HL-60 (cell line): ENCODE measurements around the gene SH2D3A.

Experiments
- DNase-seq, 2 experiments: peaks; one replicate each; pipeline ENCODE4 v3.0.0-alpha.2; 2010 to 2020; ENCODE audit warnings: low read depth in 1 of 2, low spot score in 1 of 2
- H3K27ac ChIP-seq: fragments of 250-450 bp; sonication (Bioruptor Pico); replicated peaks from 2 replicates; pipeline ENCODE4 v1.5.1; 2020; ENCODE audit warnings: mild to moderate bottlenecking, moderate library complexity
- H3K27me3 ChIP-seq: fragments of 250-450 bp; sonication (Bioruptor Pico); 2 replicates; pipeline ENCODE4 v1.5.1; 2021; ENCODE audit warnings: mild to moderate bottlenecking, moderate library complexity; ENCODE audit not compliant: insufficient read depth, poor library complexity, severe bottlenecking
- H3K4me3 ChIP-seq: replicated peaks from 2 replicates; pipeline ENCODE4 v1.5.1; 2011; ENCODE audit warnings: mild to moderate bottlenecking, control low read depth, low read length; ENCODE audit not compliant: insufficient read depth
- GABPA ChIP-seq: IDR thresholded peaks from 2 replicates; pipeline ENCODE4 v1.6.1; 2012; ENCODE audit warnings: low read depth
- POLR2AphosphoS5 ChIP-seq: IDR thresholded peaks from 2 replicates; pipeline ENCODE4 v1.6.1; 2012; ENCODE audit warnings: low read depth
- SPI1 ChIP-seq: IDR thresholded peaks from 2 replicates; pipeline ENCODE4 v1.6.1; 2012; ENCODE audit warnings: low read depth, mild to moderate bottlenecking, borderline replicate concordance
- TF ChIP-seq, protein P1 (sequence below): IDR thresholded peaks from 2 replicates; pipeline ENCODE4 v1.6.1; 2012; ENCODE audit warnings: low read depth; ENCODE audit not compliant: insufficient replicate concordance
- TF ChIP-seq, protein P2 (sequence below): IDR thresholded peaks from one replicate; pipeline ENCODE4 v1.5.1; 2011; ENCODE audit warnings: low read length, control low read depth, inconsistent platforms; ENCODE audit not compliant: insufficient read depth

The SH2D3A gene

DNA sequence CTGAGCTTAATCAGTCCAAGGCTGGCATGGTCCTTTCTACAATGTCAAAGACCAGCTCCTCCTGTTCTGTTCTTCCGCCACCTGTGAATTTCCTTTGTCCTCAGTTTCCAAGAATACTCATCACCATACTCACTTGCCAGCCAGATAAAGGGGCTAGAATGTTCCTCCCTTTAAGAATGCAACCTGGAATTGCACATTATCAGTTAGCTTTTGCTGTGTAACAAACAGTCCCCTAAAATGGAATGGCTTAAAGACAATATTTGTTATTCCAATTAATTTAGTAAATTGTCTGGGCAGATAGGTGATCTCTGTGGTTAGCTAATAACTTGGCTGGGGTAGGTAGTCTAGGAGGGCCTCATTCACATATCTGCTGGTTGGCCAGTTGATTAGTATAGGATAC is 41.3 kb upstream of the SH2D3A start:
- DNase-seq = no peak
- no peak for TF ChIP-seq POLR2AphosphoS5
- no peak for TF ChIP-seq GABPA
- TF ChIP-seq SPI1 = no peak
- H3K4me3 ChIP-seq = no peak overlapping the region
- H3K27ac ChIP-seq = no peak overlapping the region
- H3K27me3 ChIP-seq = no peaks in the 10 kb centered on the region

DNA sequence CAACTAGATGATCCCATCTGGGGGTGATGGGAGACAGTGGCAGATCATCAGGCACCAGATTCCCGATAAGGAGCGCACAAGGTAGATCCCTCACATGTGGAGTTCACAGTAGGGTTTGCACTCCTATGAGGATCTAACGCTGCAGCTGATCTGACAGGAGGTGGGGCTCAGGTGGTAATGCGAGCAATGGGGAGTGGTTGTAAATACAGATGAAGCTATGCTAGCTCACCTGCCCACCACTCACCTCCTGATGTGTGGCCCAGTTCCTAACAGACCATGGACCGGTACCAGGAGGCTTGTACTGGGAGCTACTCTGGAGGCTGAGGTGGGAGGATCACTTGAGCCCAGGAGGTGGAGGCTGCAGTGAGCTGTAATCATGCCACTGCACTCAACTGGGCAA is 40.1 kb upstream of the SH2D3A start:
- Histone ChIP-seq H3K27me3 (no peaks in the 10 kb centered on the region), H3K27ac (no peak overlapping the region), H3K4me3 (no peak overlapping the region)
- no peak for DNase-seq
- TF ChIP-seq, protein P1, sequence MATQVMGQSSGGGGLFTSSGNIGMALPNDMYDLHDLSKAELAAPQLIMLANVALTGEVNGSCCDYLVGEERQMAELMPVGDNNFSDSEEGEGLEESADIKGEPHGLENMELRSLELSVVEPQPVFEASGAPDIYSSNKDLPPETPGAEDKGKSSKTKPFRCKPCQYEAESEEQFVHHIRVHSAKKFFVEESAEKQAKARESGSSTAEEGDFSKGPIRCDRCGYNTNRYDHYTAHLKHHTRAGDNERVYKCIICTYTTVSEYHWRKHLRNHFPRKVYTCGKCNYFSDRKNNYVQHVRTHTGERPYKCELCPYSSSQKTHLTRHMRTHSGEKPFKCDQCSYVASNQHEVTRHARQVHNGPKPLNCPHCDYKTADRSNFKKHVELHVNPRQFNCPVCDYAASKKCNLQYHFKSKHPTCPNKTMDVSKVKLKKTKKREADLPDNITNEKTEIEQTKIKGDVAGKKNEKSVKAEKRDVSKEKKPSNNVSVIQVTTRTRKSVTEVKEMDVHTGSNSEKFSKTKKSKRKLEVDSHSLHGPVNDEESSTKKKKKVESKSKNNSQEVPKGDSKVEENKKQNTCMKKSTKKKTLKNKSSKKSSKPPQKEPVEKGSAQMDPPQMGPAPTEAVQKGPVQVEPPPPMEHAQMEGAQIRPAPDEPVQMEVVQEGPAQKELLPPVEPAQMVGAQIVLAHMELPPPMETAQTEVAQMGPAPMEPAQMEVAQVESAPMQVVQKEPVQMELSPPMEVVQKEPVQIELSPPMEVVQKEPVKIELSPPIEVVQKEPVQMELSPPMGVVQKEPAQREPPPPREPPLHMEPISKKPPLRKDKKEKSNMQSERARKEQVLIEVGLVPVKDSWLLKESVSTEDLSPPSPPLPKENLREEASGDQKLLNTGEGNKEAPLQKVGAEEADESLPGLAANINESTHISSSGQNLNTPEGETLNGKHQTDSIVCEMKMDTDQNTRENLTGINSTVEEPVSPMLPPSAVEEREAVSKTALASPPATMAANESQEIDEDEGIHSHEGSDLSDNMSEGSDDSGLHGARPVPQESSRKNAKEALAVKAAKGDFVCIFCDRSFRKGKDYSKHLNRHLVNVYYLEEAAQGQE = no peak
- TF ChIP-seq POLR2AphosphoS5 = no peak
- no peak for TF ChIP-seq SPI1
- no peak for TF ChIP-seq GABPA
- TF ChIP-seq, protein P2, sequence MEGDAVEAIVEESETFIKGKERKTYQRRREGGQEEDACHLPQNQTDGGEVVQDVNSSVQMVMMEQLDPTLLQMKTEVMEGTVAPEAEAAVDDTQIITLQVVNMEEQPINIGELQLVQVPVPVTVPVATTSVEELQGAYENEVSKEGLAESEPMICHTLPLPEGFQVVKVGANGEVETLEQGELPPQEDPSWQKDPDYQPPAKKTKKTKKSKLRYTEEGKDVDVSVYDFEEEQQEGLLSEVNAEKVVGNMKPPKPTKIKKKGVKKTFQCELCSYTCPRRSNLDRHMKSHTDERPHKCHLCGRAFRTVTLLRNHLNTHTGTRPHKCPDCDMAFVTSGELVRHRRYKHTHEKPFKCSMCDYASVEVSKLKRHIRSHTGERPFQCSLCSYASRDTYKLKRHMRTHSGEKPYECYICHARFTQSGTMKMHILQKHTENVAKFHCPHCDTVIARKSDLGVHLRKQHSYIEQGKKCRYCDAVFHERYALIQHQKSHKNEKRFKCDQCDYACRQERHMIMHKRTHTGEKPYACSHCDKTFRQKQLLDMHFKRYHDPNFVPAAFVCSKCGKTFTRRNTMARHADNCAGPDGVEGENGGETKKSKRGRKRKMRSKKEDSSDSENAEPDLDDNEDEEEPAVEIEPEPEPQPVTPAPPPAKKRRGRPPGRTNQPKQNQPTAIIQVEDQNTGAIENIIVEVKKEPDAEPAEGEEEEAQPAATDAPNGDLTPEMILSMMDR = no peak

DNA sequence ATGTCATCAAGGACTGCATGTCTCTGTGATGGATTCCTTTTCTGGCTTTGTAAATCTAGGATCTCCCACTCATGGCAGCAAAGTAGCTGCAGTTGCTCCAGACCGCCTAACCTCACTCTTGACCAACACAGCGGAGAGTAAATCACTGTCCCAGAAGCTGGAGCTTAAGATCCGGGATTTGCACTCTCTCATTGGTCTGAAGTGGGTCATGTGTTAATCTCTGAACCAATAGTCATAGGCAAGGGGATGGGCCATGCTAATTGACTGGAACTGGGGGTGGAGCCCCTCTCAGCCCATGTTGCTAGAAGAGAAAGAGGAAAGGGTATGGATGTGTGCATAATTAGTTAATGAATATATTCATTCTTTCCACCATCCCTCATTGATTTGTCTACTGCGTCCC is 39.3 kb upstream of the SH2D3A start:
- Histone ChIP-seq H3K4me3 (no peak overlapping the region), H3K27ac (no peak overlapping the region), H3K27me3 (no peaks in the 10 kb centered on the region)
- TF ChIP-seq SPI1 = no peak
- TF ChIP-seq, protein P1 = no peak
- no peak for TF ChIP-seq GABPA
- TF ChIP-seq, protein P2 = no peak
- TF ChIP-seq POLR2AphosphoS5 = no peak
- DNase-seq = no peak

GRCh38 chr19:6803036-6803404 is 35.8 kb upstream of the SH2D3A start:
- no peak overlapping the region for H3K4me3 ChIP-seq
- DNase-seq = no peak
- TF ChIP-seq GABPA = no peak
- no peak for TF ChIP-seq POLR2AphosphoS5
- no peak for TF ChIP-seq SPI1
- TF ChIP-seq, protein P1 = no peak
- TF ChIP-seq, protein P2 = no peak
- H3K27ac ChIP-seq = peak overlapping the region; percentile 83
- H3K27me3 ChIP-seq = no peaks in the 10 kb centered on the region
